Measurements from ENCODE around the gene NTRK1. TPM values are rescaled to one million over a fixed set of nuclear protein-coding genes. Genes with fewer than 3 reads are reported as not detected.

NTRK1 gene
- total and polyA plus RNA-seq, 2 of the 13 experiments (the other 11 are each of a cell fraction or from before 2014, with no cell fraction given), result not detected

DNA sequence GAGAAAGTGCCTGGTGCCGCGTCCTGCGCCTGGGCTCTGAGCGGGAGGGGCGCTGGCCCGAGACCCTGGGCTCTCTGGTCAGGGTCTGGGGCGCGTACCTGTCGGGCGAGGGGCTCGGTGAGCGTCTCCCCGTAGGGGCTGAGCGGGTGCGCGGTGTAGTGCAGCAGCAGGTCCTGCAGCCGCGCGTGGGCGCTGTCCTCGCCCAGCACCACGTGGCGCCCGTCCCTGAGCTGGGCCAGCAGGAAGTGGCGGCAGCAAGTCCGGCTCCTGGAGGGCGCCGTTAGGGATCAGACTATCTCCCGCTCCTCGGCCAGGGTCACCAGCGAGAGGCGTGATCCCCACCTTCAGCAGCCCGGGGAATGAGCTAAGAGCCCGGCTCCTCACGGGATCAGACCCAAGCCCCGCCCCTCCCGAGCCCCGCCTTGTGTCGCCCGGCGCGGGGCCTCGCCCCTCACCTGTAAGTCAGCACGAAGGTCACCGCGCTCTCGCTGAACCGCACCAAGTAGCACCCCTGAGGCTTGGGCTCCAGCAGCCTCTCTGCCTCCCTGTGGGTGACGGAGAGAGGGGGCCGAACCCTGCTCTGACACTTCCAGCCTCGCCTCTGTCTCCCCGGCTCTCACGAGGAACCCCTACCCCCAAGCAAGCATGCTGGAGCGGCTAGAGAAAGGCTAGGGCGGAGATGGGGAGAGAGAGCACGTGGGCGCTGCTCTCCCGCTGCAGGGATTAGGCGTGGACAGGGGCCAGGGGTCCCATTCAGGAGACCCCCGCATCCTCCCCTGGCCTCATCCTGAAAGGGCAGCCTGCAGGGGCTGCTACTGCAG lies 46.7 kb upstream of the NTRK1 start (continued):
- TF ChIP-seq, protein P1, sequence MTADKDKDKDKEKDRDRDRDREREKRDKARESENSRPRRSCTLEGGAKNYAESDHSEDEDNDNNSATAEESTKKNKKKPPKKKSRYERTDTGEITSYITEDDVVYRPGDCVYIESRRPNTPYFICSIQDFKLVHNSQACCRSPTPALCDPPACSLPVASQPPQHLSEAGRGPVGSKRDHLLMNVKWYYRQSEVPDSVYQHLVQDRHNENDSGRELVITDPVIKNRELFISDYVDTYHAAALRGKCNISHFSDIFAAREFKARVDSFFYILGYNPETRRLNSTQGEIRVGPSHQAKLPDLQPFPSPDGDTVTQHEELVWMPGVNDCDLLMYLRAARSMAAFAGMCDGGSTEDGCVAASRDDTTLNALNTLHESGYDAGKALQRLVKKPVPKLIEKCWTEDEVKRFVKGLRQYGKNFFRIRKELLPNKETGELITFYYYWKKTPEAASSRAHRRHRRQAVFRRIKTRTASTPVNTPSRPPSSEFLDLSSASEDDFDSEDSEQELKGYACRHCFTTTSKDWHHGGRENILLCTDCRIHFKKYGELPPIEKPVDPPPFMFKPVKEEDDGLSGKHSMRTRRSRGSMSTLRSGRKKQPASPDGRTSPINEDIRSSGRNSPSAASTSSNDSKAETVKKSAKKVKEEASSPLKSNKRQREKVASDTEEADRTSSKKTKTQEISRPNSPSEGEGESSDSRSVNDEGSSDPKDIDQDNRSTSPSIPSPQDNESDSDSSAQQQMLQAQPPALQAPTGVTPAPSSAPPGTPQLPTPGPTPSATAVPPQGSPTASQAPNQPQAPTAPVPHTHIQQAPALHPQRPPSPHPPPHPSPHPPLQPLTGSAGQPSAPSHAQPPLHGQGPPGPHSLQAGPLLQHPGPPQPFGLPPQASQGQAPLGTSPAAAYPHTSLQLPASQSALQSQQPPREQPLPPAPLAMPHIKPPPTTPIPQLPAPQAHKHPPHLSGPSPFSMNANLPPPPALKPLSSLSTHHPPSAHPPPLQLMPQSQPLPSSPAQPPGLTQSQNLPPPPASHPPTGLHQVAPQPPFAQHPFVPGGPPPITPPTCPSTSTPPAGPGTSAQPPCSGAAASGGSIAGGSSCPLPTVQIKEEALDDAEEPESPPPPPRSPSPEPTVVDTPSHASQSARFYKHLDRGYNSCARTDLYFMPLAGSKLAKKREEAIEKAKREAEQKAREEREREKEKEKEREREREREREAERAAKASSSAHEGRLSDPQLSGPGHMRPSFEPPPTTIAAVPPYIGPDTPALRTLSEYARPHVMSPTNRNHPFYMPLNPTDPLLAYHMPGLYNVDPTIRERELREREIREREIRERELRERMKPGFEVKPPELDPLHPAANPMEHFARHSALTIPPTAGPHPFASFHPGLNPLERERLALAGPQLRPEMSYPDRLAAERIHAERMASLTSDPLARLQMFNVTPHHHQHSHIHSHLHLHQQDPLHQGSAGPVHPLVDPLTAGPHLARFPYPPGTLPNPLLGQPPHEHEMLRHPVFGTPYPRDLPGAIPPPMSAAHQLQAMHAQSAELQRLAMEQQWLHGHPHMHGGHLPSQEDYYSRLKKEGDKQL (CRISPR knock-in tag; IDR thresholded peaks at IDR 0.05; ENCODE audit: low read depth), result no peak; the same call in 1 of the 2 replicates
- TF ChIP-seq TAF15 (IDR thresholded peaks at IDR 0.05; ENCODE audit: low read depth, low read length, poor library complexity, severe bottlenecking) (no peak), ZNF674 (CRISPR knock-in tag; IDR thresholded peaks at IDR 0.05; ENCODE audit: low read depth) (no peak), ZFP62 (CRISPR knock-in tag; IDR thresholded peaks at IDR 0.05) (no peak), ETV5 (CRISPR knock-in tag; IDR thresholded peaks at IDR 0.05; ENCODE audit: borderline replicate concordance) (peak; percentile 64; the same call in 1 of the 2 replicates), ZNF780A (CRISPR knock-in tag; IDR thresholded peaks at IDR 0.05) (no peak; the same call in 1 of the 2 replicates), ZNF570 (CRISPR knock-in tag; IDR thresholded peaks at IDR 0.05; ENCODE audit: borderline replicate concordance) (no peak), ESRRA (CRISPR knock-in tag; IDR thresholded peaks at IDR 0.05; ENCODE audit: low read depth) (peak; percentile 82), ARHGAP35 (CRISPR knock-in tag; IDR thresholded peaks at IDR 0.05; ENCODE audit: borderline replicate concordance) (peak; percentile 97), SIN3A (IDR thresholded peaks at IDR 0.05; ENCODE audit: borderline replicate concordance, low read depth, low read length) (0 out of 2 replicates have a peak, but pooled peaks have one; percentile 64), ZNF747 (CRISPR knock-in tag; IDR thresholded peaks at IDR 0.05; ENCODE audit: borderline replicate concordance) (peak; percentile 84)
- TF ChIP-seq, protein P2, sequence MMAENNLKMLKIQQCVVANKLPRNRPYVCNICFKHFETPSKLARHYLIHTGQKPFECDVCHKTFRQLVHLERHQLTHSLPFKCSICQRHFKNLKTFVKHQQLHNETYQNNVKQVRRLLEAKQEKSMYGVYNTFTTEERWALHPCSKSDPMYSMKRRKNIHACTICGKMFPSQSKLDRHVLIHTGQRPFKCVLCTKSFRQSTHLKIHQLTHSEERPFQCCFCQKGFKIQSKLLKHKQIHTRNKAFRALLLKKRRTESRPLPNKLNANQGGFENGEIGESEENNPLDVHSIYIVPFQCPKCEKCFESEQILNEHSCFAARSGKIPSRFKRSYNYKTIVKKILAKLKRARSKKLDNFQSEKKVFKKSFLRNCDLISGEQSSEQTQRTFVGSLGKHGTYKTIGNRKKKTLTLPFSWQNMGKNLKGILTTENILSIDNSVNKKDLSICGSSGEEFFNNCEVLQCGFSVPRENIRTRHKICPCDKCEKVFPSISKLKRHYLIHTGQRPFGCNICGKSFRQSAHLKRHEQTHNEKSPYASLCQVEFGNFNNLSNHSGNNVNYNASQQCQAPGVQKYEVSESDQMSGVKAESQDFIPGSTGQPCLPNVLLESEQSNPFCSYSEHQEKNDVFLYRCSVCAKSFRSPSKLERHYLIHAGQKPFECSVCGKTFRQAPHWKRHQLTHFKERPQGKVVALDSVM (CRISPR knock-in tag; IDR thresholded peaks at IDR 0.05), result peak; percentile 70; the same call in 1 of the 2 replicates
- TF ChIP-seq, protein P3, sequence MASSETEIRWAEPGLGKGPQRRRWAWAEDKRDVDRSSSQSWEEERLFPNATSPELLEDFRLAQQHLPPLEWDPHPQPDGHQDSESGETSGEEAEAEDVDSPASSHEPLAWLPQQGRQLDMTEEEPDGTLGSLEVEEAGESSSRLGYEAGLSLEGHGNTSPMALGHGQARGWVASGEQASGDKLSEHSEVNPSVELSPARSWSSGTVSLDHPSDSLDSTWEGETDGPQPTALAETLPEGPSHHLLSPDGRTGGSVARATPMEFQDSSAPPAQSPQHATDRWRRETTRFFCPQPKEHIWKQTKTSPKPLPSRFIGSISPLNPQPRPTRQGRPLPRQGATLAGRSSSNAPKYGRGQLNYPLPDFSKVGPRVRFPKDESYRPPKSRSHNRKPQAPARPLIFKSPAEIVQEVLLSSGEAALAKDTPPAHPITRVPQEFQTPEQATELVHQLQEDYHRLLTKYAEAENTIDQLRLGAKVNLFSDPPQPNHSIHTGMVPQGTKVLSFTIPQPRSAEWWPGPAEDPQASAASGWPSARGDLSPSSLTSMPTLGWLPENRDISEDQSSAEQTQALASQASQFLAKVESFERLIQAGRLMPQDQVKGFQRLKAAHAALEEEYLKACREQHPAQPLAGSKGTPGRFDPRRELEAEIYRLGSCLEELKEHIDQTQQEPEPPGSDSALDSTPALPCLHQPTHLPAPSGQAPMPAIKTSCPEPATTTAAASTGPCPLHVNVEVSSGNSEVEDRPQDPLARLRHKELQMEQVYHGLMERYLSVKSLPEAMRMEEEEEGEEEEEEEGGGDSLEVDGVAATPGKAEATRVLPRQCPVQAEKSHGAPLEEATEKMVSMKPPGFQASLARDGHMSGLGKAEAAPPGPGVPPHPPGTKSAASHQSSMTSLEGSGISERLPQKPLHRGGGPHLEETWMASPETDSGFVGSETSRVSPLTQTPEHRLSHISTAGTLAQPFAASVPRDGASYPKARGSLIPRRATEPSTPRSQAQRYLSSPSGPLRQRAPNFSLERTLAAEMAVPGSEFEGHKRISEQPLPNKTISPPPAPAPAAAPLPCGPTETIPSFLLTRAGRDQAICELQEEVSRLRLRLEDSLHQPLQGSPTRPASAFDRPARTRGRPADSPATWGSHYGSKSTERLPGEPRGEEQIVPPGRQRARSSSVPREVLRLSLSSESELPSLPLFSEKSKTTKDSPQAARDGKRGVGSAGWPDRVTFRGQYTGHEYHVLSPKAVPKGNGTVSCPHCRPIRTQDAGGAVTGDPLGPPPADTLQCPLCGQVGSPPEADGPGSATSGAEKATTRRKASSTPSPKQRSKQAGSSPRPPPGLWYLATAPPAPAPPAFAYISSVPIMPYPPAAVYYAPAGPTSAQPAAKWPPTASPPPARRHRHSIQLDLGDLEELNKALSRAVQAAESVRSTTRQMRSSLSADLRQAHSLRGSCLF (CRISPR knock-in tag; IDR thresholded peaks at IDR 0.05; ENCODE audit: borderline replicate concordance), result 0 out of 2 replicates have a peak, but pooled peaks have one; percentile 47

All from HepG2 (cell line).